ENCODE data around the gene SERGEF. TPM values are rescaled to one million over a fixed set of nuclear protein-coding genes. Genes with fewer than 3 reads are reported as not detected.

Gene SERGEF
- total and polyA plus RNA-seq, 2 of the 13 experiments (the other 11 are each of a cell fraction or from before 2014, with no cell fraction given), result 54.5 to 114 TPM

DNA sequence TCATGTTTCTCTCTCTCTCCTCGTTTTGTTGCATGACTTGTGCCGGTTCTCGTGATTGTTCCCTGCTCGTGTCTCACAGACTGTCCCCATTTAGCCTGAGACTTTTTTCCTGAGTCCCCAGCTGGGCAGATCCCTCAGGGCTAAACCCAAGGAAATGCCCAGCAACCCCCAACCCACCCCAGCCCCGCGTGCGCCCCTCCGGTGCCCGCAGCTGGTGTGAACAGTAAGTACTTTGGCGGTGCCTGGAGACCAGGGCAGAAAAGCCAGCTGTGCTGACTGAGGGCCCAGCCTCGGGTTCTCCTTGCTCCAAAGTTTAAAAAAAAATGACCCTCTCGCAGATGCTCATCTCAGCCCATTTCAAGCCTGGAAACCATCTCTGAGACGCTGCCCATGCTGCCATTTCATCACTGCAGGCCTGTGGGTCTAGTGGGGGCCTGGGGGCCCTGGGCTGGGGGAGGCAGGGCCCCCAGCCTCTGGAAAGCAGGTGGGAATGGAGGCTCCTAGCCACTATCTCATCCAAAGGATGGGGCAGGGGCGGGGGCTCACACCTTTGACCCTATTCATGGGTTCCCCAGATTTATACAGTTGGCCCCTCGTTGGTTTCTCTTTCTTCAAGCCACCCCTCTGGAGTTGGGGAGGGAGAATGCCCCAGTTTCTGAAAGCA lies 236.5 kb downstream of the SERGEF start:
- DNase-seq (ENCODE audit: low spot score) (no peak), FAIRE-seq (no peak), ATAC-seq (no peak)
- Histone ChIP-seq H4K20me1 (ENCODE audit: insufficient read depth, low read length) (no peaks in the 10 kb centered on the region), H3K9ac (ENCODE audit: insufficient read depth, low read depth, low read length) (no peak overlapping the region), H3K79me2 (ENCODE audit: insufficient read depth, low read length) (no peaks in the 10 kb centered on the region), H3K27ac (ENCODE audit: extremely low read length, insufficient read depth, low read length) (no peak overlapping the region), H2AFZ (ENCODE audit: low read length) (no peak overlapping the region), H3K36me3 (replicated peaks in 1 of 2; ENCODE audit: control insufficient read depth in 1 of 2, insufficient read depth in 2 of 2, low read length in 2 of 2) (no peaks in the 10 kb centered on the region; a peak in 1 of 5 replicates), H3K4me2 (ENCODE audit: low read depth, low read length) (no peak overlapping the region), H3K9me3 (ENCODE audit: low read length) (no peaks in the 10 kb centered on the region), H3K4me1 (ENCODE audit: insufficient read depth, low read length) (peaks cover 25% of the 10 kb centered on the region), H3K27me3 (ENCODE audit: control insufficient read depth in 1 of 2, insufficient read depth in 2 of 2, low read length in 2 of 2) (peaks cover 0 to 1% of the 10 kb centered on the region in 2 experiments; a peak in 1 of 5 replicates), H3K4me3 (replicated peaks in 1 of 3; ENCODE audit: insufficient read depth in 1 of 3, low read depth in 2 of 3, low read length in 3 of 3) (no peak overlapping the region)
- ChIA-PET CTCF (ENCODE audit: low intra/inter-chr PET ratio, low total read pairs) (no interaction called here), POLR2A (no interaction called here)
- TF ChIP-seq TCF7L2 (IDR thresholded peaks at IDR 0.05; ENCODE audit: low read depth, low read length) (no peak), ZSCAN31 (CRISPR knock-in tag; IDR thresholded peaks at IDR 0.05; ENCODE audit: low read depth) (no peak), ARID2 (CRISPR knock-in tag; IDR thresholded peaks at IDR 0.05; ENCODE audit: borderline replicate concordance) (no peak), ZNF644 (CRISPR knock-in tag; IDR thresholded peaks at IDR 0.05; ENCODE audit: low read depth) (no peak), ARHGAP35 (CRISPR knock-in tag; IDR thresholded peaks at IDR 0.05; ENCODE audit: borderline replicate concordance) (no peak), TCF7 (IDR thresholded peaks at IDR 0.05; ENCODE audit: low read depth) (no peak), POLR2AphosphoS2 (IDR thresholded peaks at IDR 0.05; ENCODE audit: low read depth, low read length) (no peak), ZNF121 (CRISPR knock-in tag; IDR thresholded peaks at IDR 0.05) (no peak), ZZZ3 (CRISPR knock-in tag; IDR thresholded peaks at IDR 0.05; ENCODE audit: borderline replicate concordance) (no peak), NR2F2 (IDR thresholded peaks at IDR 0.05; ENCODE audit: borderline replicate concordance, low read depth) (no peak), ZNF737 (CRISPR knock-in tag; IDR thresholded peaks at IDR 0.05; ENCODE audit: borderline replicate concordance) (no peak), KDM5B (CRISPR knock-in tag; IDR thresholded peaks at IDR 0.05; ENCODE audit: borderline replicate concordance) (no peak)
- TF ChIP-seq, protein P1, sequence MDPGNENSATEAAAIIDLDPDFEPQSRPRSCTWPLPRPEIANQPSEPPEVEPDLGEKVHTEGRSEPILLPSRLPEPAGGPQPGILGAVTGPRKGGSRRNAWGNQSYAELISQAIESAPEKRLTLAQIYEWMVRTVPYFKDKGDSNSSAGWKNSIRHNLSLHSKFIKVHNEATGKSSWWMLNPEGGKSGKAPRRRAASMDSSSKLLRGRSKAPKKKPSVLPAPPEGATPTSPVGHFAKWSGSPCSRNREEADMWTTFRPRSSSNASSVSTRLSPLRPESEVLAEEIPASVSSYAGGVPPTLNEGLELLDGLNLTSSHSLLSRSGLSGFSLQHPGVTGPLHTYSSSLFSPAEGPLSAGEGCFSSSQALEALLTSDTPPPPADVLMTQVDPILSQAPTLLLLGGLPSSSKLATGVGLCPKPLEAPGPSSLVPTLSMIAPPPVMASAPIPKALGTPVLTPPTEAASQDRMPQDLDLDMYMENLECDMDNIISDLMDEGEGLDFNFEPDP (CRISPR knock-in tag; conservative IDR thresholded peaks at IDR 0.05), result no peak
- TF ChIP-seq, protein P2, sequence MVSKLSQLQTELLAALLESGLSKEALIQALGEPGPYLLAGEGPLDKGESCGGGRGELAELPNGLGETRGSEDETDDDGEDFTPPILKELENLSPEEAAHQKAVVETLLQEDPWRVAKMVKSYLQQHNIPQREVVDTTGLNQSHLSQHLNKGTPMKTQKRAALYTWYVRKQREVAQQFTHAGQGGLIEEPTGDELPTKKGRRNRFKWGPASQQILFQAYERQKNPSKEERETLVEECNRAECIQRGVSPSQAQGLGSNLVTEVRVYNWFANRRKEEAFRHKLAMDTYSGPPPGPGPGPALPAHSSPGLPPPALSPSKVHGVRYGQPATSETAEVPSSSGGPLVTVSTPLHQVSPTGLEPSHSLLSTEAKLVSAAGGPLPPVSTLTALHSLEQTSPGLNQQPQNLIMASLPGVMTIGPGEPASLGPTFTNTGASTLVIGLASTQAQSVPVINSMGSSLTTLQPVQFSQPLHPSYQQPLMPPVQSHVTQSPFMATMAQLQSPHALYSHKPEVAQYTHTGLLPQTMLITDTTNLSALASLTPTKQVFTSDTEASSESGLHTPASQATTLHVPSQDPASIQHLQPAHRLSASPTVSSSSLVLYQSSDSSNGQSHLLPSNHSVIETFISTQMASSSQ (IDR thresholded peaks at IDR 0.05; ENCODE audit: low read depth), result no peak
- TF ChIP-seq, protein P2 (CRISPR knock-in tag; IDR thresholded peaks at IDR 0.05; ENCODE audit: borderline replicate concordance), result no peak
- TF ChIP-seq, protein P3, sequence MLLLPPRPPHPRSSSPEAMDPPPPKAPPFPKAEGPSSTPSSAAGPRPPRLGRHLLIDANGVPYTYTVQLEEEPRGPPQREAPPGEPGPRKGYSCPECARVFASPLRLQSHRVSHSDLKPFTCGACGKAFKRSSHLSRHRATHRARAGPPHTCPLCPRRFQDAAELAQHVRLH (CRISPR knock-in tag; IDR thresholded peaks at IDR 0.05; ENCODE audit: borderline replicate concordance, low read depth), result no peak
- TF ChIP-seq, protein P4, sequence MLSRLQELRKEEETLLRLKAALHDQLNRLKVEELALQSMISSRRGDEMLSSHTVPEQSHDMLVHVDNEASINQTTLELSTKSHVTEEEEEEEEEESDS (CRISPR knock-in tag; IDR thresholded peaks at IDR 0.05; ENCODE audit: borderline replicate concordance), result no peak
- TF ChIP-seq, protein P5, sequence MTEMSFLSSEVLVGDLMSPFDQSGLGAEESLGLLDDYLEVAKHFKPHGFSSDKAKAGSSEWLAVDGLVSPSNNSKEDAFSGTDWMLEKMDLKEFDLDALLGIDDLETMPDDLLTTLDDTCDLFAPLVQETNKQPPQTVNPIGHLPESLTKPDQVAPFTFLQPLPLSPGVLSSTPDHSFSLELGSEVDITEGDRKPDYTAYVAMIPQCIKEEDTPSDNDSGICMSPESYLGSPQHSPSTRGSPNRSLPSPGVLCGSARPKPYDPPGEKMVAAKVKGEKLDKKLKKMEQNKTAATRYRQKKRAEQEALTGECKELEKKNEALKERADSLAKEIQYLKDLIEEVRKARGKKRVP (CRISPR knock-in tag; IDR thresholded peaks at IDR 0.05), result no peak
- no TSS peak for BruUV-seq (replicated peaks)
- WGBS (ENCODE audit: low lambda C conversion rate), result 57% methylated on average over 14 of the region's 15 CpGs
- in situ Hi-C loops (cut with HindIII; ENCODE audit: extremely low pct_ligation_motif_present, low pct_unique_long_range_greater_than_20kb), result no loop called here
- intact Hi-C loops (cut with micrococcal nuclease; ENCODE audit: unreplicated experiment), result no loop called here
